Muscle of back (tissue), 13 donors: Measurements from ENCODE around the gene CEP43. TPM values are rescaled to one million over a fixed set of nuclear protein-coding genes. Genes with fewer than 3 reads are reported as not detected.
"Not testable (repeated sequence)": the region's sequence is repeated elsewhere in the genome, so short reads cannot be mapped to it uniquely, and the experiment has no call there.

Experiments
- DNase-seq, 3 donors: peaks; one replicate each; pipeline versions ENCODE4 v3.0.0 to v3.0.0-alpha.2; 2013
- long read RNA-seq, 9 donors: transcript quantifications; one replicate each; lab custom pipeline, GENCODE V29; 2026
- polyA plus RNA-seq, 10 donors: library from polyadenylated mRNA; unstranded; fragments of 120-200 nt; gene quantifications; one replicate each; pipeline ENCODE4 v1.2.1, GENCODE V29; 2013; ENCODE audit not compliant: insufficient read length in 10 of 10

The CEP43 gene, protein sequence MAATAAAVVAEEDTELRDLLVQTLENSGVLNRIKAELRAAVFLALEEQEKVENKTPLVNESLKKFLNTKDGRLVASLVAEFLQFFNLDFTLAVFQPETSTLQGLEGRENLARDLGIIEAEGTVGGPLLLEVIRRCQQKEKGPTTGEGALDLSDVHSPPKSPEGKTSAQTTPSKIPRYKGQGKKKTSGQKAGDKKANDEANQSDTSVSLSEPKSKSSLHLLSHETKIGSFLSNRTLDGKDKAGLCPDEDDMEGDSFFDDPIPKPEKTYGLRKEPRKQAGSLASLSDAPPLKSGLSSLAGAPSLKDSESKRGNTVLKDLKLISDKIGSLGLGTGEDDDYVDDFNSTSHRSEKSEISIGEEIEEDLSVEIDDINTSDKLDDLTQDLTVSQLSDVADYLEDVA
- 10 to 100 TPM in 9 of 10 donors, 1 to 10 TPM in 1; 8.8 to 24.6 (median 15.5) TPM for polyA plus RNA-seq
- long read RNA-seq, donor 1, partial matches to known transcripts = 0 of 3 reads
- long read RNA-seq, donor 1, other reads (novel, unspliced or antisense) = 0 of 3 reads
- long read RNA-seq, donor 2, partial matches to known transcripts = 0 of 1 reads
- long read RNA-seq, donor 2, other reads (novel, unspliced or antisense) = 0 of 1 reads
- long read RNA-seq, donor 3 = 0 reads
- long read RNA-seq, donor 4, partial matches to known transcripts = 0 of 1 reads
- long read RNA-seq, donor 4, other reads (novel, unspliced or antisense) = 0 of 1 reads
- long read RNA-seq, donor 5, full-length matches to known transcripts = 1 of 1 reads
- long read RNA-seq, donor 5, partial matches to known transcripts = 0 of 1 reads
- long read RNA-seq, donor 5, other reads (novel, unspliced or antisense) = 0 of 1 reads
- long read RNA-seq, donor 6, partial matches to known transcripts = 0 of 1 reads
- long read RNA-seq, donor 6, other reads (novel, unspliced or antisense) = 0 of 1 reads
- long read RNA-seq, donor 7, full-length matches to known transcripts = 3 of 9 reads
- long read RNA-seq, donor 7, partial matches to known transcripts = 6 of 9 reads
- long read RNA-seq, donor 7, other reads (novel, unspliced or antisense) = 0 of 9 reads
- long read RNA-seq, donor 8, full-length matches to known transcripts = 1 of 1 reads
- long read RNA-seq, donor 8, partial matches to known transcripts = 0 of 1 reads
- long read RNA-seq, donor 8, other reads (novel, unspliced or antisense) = 0 of 1 reads
- long read RNA-seq, donor 9, partial matches to known transcripts = 0 of 2 reads
- long read RNA-seq, donor 9, other reads (novel, unspliced or antisense) = 0 of 2 reads

DNA sequence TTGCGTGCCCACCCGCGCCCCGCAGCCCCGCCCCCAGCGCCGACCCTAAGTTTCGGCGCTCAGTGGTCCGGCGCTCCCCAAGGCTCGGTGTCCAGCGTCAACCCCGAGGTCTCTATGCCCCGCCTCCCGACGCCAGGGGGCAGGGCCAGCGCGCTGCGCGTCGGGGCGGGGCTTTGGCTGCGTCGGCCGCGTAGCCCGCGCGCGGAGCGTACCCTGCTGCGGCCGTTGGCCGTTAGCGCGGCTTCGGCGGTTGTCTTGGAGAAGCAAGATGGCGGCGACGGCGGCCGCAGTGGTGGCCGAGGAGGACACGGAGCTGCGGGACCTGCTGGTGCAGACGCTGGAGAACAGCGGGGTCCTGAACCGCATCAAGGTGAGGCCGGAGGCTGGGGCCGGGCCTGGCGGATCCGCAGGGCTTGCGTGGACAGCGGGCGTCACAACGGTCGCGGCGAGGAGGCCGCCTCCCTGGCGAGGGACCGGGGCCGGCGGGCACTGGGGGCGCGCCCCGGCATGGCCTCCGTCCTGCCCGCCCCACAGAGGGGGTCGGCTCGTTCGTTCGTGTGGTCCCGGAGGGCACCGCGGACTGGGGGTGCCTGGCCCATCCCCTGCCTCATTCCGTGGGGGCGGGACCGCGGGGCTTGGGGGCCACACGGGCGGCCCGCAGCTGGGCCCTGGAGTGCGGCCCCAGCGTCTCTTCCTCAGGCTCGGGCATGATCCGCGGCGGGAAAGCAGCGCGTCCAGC is at the start of gene CEP43:
Gene CEP43, plus strand, starts transcription at position 253 of the 739 bp plus-strand sequence. Its CDS starts 16 bp downstream, at position 269.
- DNase-seq = peak; percentile 97 to 99 (median 98)

DNA sequence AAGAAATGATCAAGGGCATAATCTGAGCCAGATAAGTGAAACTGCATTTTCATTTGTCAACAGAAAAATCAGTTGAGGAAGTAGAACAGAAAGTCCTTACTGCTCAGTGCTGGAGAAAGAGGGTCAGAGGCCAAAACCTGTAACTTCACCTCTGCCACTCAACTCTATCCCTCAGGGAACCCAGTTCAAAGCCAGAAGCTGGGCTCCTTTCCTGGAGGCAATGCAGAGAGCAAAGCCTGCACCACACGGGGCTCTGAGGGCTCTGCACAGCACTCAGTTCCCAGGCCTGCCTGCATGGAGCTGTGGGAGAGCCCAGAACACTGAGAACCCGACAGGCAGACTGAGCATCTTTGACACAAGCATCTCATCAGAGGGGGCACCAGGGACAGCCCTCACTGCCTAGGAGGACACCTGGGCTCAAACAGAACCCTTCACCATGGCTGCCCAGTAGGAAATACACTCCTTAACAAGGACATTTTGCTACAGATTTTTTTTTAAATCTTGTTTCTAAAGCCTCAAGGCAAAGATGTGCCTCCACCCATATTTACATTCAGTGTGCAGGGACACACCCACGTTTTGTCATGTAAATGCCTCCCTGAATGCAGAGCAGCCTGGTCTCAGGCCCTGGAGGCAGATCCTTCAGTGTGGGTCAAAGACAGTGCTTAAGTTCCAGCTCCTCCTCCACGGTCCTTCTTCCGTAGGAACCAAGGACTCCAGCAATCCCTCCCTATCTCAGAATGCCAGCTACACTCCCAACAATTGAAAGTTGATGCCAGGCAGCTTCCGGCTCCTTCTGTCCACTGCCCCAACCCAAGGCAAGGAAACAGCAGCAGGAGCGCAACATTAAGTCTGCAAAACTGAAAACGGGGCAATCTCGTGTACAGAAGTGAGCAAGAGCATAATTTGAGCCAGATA is 49.4 kb upstream of the CEP43 start:
- DNase-seq = no peak

DNA sequence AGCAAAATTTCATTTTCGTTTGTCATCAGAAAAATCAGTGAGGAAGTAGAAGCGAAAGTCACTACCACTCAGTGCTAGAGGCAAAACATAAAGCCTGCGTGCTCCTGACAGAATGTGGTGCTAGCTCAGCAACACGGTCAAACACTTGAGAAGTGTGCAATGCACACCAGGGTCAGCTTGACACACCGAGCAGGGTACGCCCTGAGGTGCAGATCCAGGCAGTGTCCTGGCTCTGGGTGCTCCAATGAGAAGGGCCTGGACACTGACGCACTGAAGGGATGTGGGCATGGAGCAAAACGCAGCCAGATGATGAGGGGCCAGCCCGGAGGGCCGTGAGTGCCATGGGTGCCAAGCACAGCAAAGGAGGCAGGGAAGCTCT is 48.8 kb upstream of the CEP43 start:
- no peak for DNase-seq

DNA sequence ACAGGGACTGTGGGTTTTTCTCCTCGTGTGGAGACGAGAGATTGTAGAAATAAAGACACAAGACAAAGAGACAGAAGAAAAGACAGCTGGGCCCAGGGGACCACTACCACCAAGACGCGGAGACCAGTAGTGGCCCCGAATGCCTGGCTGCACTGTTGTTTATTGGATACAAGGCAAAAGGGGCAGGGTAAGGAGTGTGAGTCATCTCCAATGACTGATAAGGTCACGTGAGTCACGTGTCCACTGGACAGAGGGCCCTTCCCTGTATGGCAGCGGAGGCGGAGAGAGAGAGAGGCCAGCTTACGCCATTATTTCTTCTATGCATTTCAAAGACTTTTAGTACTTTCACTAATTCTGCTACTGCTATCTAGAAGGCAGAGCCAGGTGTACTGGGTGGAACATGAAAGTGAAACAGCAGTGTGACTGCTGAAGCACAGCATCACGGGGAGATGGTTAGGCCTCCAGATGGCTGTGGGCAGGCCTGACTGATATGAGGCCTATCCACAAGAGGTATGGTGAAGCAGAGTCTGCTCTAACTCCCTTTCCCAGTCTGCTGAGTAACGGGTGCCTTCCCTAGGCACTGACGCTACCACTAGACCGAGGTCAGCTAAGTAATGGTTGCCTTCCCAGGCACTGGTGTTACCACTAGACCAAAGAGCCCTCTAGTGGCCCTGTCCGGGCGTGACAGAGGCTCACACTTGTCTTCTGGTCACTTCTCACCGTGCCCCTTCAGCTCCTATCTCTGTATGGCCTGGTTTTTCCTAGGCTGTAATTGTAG is 48.1 kb upstream of the CEP43 start:
- not testable (repeated sequence) for DNase-seq

DNA sequence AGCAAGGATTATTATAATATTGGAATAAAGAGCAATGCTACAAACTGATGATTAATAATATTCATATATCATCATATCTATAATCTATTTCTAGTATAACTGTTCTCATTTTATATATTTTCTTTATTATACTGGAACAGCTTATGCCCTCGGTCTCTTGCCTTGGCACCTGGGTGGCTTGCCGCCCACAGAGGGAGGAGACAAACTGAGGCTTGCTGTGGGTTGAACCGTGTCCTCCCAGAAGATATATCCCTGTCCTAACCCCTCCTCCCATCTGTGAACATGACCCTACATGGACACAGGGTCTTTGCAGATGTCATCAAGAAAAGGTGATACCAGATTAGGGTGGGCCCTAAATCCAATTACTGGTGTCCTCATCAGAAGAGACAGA is 47.5 kb upstream of the CEP43 start:
- no peak for DNase-seq

DNA sequence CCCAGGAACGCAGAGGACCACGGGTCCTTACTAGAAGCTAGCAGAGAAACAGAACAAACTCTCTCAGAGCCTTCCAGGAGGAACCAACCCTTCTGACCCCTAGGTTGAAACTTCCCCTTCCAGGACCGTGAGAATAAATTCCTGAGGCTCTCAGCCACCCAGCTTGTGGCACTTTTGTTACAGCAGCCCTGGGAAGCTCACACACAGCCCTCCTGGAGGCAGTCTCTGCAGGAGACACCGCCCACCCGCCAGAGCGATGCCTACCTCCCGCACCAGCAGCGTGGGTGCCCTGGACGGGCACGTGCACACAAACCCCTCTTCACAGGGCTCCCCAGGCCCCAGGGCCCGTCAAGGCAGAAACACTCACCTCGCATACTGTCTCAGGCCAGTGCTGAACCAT is 47.1 kb upstream of the CEP43 start:
- DNase-seq = no peak

DNA sequence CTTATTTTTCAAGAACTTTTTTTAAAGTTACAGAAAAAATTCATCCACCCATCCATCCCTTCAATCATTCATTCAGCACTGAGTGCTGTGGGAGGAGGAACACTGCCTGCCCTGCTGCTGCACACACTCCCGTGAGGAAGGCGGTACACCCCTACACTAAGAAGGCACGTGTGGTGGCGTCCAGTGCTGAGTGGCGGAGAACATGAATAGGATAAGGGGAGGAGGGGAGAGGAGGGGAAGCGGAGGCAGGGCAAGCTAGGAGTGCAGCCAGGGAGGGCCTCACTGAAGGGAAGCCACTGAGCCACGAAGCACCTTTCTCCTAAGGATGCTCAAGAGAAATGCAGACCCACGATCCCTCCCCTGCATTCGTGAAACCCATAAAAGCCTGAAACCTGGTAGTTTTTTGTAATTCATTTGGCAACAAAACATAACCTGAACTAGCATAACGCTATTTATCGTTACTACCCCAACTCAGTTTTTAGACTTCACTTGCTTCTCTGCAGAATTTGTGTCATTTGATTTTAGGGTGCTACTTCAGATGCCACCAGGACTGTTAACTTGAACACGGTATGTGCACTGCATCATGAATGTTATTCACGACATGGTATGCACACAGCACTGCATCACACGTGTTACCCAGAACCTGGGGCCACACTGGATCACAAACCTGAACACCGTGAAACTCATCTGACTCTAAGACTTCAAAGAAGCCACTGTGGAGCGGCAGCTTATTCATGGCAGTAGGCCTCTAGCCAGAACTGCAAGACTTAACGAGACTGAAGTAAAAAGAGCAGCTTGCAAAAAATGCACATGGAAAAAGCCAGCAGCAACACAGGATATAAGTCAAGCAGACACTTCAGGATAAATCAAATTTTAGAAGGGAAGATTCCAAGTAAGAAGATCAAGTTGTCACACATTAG is 46.4 kb upstream of the CEP43 start:
- DNase-seq = no peak

DNA sequence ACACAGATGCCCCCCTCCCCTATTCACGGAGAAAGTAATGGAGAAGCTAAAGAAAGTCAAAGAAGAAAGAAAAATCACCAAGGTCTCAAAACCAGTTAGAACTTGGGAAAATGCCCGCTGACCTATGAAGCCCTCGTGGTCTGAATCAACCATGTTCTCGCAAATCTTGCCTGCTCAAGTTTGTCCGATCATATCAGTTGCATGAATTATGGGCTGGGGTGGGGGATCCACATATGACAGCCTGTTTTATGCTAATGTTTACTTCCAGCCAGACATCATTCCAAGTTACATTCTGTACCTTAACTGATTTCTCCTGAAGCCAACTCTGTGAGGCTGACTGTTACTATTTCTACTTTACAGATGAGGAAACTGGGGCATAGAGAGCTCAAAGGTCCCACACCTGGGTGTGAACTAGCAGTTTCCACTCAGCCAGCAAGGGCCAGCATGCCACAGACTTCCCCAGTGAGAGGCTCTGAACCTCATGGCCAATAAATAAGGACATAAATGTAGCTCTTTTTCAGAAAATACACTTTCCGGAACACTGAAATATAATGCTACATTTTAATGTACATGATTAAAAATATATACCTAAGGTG is 45.0 kb upstream of the CEP43 start:
- DNase-seq = no peak

DNA sequence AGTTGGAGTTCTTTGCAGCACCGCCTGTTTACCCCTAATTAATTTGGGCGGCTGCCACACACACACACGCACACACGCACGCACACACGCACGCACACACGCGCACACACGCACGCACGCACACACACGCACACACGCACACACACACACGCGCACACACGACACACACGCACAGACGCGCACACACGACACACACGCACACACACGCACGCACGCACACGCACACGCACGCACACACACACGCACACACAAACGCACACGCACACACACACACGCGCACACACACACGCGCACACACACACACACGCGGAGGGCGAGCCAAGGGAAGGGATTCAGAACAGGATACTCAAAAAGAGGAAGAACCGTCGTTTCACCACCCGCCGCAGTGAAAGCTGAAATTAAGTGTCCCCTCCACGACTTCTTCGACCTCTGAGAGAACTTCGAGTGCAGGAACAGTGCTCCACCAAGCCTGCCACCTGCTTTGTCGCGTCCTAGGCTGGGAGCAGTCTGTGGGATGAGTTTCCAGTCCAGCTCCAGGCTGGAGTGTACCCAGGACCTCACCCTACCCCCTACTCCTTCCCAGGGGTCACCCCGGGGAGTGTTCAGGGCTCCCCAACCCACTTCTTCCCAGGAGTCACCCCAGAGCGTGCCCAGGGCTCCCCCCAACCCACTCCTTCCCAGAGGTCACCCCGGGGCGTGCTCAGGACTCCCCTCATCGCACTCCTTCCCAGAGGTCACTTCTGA is 43.9 kb upstream of the CEP43 start:
- DNase-seq = peak in 1 of 3 donors; percentile 37

DNA sequence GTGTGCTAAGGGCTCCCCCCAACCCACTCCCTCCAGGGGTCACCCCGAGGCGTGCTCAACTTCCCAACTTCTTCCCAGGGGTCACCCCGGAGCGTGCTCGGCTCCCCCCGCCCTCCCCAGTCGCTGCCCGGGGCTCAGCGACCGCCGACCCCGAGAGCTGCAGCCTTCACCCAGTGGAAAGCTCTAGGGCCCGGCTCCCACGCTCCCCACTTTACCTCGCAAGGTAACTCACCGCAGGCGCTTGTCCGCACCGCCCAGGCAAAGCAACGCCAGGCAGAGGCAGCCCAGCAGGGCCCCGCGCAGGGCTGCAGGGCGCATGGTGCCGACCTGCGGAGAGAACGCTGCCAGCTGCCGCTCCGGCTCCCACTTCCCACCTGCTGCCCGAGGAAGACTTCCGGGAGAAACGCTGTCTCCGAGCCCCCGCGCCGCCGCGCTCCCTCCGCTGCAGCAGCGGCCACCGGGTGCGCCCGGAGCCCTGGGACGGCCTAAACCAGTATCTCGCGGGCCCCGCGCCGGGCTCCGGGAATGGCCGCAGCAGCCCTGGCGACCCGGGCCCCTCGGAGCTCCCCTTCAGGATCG is 43.2 kb upstream of the CEP43 start:
- DNase-seq = no peak

DNA sequence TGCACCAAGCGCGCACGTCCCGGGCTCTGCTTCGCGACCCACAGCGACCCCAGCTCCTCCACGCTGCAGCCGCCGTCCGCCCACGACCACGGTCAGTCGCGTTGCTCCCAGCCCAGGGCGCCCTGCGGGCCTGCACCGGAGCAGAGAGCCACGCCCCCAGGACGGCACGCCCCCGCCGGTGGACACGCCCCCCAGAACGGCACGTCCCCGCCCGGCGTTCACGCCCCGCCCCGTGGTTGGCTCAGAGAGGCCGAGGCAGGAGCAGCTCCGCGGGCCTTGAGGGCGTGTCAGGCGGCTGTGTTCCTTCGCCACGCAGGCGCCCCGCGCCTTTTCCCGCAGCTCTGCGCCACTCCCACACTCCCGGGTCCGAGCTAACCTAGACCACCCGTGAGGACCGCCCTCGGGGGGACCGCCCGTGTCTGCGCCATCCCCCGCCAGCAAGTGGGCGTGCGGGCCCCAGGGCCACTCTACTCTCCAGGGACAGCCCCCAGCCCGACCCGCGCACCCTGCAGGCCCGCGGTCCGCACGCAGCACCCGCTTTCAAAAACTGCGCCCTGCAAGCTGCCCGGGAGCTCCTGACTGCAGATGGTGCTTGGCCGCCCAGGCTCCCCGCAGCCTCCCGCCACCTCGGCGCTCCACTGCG is 42.6 kb upstream of the CEP43 start, which contains the start of gene RNASET2:
Gene RNASET2, minus strand, starts transcription at position 107 of the 643 bp plus-strand sequence. CDS start 368 bp downstream, outside the sequence.
- peak; percentile 90 to 96 (median 92) for DNase-seq

DNA sequence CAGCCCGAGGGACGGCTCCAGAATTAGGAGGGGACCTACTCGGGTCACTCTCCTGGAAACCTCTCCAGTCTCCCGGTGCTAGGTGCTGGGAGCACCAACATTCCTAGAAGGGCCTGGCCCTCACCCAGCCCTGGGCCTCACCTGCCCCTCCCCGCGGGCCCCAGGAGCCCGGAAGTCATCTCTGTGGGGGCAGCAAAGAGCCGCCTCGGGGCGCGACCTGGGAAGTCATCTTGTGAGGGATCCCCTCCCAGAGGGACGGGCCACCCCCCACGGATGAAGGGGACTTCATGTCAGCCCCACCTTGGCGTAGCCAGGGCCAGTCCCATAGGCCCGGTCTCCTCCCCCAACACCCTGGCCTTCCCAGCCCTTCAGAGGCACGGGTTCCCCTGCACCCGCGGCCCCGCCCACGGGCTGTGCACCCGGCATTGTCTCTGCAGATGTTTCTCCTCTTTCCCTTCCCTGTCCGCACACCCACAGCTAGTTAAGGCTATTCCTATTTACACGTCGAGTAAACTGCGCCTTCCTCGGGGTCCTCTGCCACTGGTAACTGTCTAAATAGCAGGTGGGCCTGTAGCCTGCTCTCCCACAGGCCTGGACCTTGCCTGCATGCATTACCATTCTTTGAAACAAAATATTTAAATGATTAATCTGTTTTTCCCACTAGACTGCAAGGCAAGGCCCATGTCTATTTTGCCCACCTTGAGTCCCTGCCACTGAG is 42.0 kb upstream of the CEP43 start:
- DNase-seq = peak in 1 of 3 donors; percentile 68

DNA sequence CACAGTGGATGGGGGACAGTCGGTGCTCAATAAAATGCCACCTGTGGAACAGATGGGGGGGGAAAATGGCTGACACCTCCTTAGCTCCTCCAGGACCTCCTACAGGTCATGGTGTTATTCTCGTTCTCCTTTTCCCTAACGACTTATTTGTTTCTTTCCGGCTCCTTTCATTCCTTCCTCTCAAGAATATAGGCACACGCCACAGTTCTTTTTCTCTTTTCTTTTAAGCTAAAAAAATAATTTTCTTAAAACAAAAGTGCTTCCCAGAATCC is 41.5 kb upstream of the CEP43 start:
- no peak for DNase-seq

DNA sequence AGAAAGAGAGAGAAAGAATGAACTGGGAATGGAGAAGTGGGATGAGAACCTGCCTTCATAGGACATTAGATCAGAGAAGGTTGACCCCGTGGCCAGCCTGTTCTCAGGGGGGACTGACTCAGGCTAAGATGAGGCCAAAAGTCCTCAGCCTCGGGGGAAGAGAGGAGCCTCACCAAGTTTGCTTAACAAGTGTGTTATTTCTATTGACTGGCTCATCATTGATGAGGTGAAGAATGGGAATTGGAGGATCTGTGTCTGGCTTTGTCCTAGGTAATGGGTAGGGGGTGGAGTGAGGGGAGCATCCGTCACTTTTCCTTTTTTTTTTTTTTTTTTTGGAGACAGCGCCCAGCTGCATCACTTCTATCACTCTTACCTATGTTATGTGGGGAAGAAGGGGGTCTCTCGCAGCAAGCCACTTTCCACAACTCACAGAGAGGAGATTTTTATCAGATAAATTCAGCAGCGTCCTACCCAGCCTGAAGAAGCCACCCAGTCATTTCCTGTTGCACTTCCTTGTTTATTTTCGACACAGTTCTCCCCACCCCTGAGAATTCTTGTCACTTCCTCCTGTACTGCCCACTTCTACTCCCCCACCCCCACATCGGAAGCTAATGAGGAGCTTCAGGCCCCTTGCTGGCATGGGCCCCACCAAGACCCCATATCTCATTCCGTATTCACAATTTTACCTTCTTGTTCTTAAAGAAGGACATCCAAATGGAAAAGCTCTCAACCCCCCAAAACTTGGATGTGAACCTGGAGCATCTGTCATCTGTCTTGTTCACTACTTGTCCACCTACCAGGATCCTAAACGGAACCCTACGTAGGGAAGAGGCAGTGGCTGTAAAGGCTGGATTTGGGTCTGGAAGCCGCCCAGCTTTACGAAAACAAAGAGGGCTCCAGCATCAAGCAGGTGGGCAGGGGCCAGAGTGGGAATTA is 40.0 kb upstream of the CEP43 start:
- DNase-seq = peak in 1 of 3 donors; percentile 33
